Activated naive CD4-positive, alpha-beta T cell treated with anti-CD3 and anti-CD28 coated beads, Interleukin-2, amount 50 U/mL, for 24 hours (primary cell): Measurements from ENCODE around the gene CSAD.
"Not testable (repeated sequence)": the region's sequence is repeated elsewhere in the genome, so short reads cannot be mapped to it uniquely, and the experiment has no call there.

ENCODE experiments used
- H3K27ac Mint-ChIP-seq: one replicate; pipeline ENCODE4 v1.8.0; 2021; ENCODE audit warnings: mild to moderate bottlenecking, mixed read lengths
- H3K27me3 Mint-ChIP-seq: one replicate; pipeline ENCODE4 v1.8.0; 2021; ENCODE audit warnings: mixed read lengths
- H3K36me3 Mint-ChIP-seq: one replicate; pipeline ENCODE4 v1.8.0; 2021; ENCODE audit warnings: mixed read lengths
- H3K4me1 Mint-ChIP-seq: one replicate; pipeline ENCODE4 v1.8.0; 2021; ENCODE audit warnings: mixed read lengths
- H3K4me3 Mint-ChIP-seq: one replicate; pipeline ENCODE4 v1.8.0; 2021; ENCODE audit warnings: mild to moderate bottlenecking, mixed read lengths
- H3K9me3 Mint-ChIP-seq: one replicate; pipeline ENCODE4 v1.8.0; 2021; ENCODE audit warnings: mixed read lengths

The CSAD gene

GRCh38 chr12:53180931-53181645 lies 363 bp upstream of the CSAD start:
- H3K4me1 Mint-ChIP-seq, result peaks cover 59% of the 10 kb centered on the region
- H3K9me3 Mint-ChIP-seq, result no peaks in the 10 kb centered on the region
- peaks cover 14% of the 10 kb centered on the region for H3K36me3 Mint-ChIP-seq
- H3K27ac Mint-ChIP-seq, result peak overlapping the region; percentile 96
- H3K27me3 Mint-ChIP-seq, result no peaks in the 10 kb centered on the region
- H3K4me3 Mint-ChIP-seq, result peak overlapping the region; percentile 99

- no peaks in the 10 kb centered on the region for H3K9me3 Mint-ChIP-seq
- peaks cover 49% of the 10 kb centered on the region for H3K4me1 Mint-ChIP-seq
- H3K27me3 Mint-ChIP-seq, result no peaks in the 10 kb centered on the region
- peak overlapping the region; percentile 98 for H3K27ac Mint-ChIP-seq
- H3K4me3 Mint-ChIP-seq, result peak overlapping the region; percentile 92
- H3K36me3 Mint-ChIP-seq, result peaks cover 12% of the 10 kb centered on the region
These were observed 972 bp downstream of the CSAD start for GRCh38 chr12:53179687-53180219.

GRCh38 chr12:53178803-53179202 lies 1.9 kb downstream of the CSAD start:
- H3K4me3 Mint-ChIP-seq, result peak overlapping the region; percentile 92
- peaks cover 41% of the 10 kb centered on the region for H3K4me1 Mint-ChIP-seq
- H3K36me3 Mint-ChIP-seq, result peaks cover 10% of the 10 kb centered on the region
- peak overlapping the region; percentile 62 for H3K27ac Mint-ChIP-seq
- H3K9me3 Mint-ChIP-seq, H3K27me3 Mint-ChIP-seq: not testable (repeated sequence)

- H3K4me1 Mint-ChIP-seq, result peaks cover 28% of the 10 kb centered on the region
- H3K36me3 Mint-ChIP-seq, H3K27me3 Mint-ChIP-seq, H3K9me3 Mint-ChIP-seq, H3K4me3 Mint-ChIP-seq: not testable (repeated sequence)
- peak overlapping the region; percentile 62 for H3K27ac Mint-ChIP-seq
These were observed 3.3 kb downstream of the CSAD start for GRCh38 chr12:53177447-53177846.

- H3K27ac Mint-ChIP-seq, result no peak overlapping the region
- peaks cover 21% of the 10 kb centered on the region for H3K4me1 Mint-ChIP-seq
These were observed 4.0 kb downstream of the CSAD start for GRCh38 chr12:53176750-53177149.

GRCh38 chr12:53174881-53175491 lies 5.7 kb downstream of the CSAD start:
- Mint-ChIP-seq H3K27ac (no peak overlapping the region), H3K9me3 (no peaks in the 10 kb centered on the region), H3K4me3 (no peak overlapping the region)

More at GRCh38 chr12:53176750-53177149, 4.0 kb downstream of the CSAD start:
- H3K36me3 Mint-ChIP-seq, result peaks cover 6% of the 10 kb centered on the region
- no peak overlapping the region for H3K4me3 Mint-ChIP-seq
- H3K9me3 Mint-ChIP-seq, result no peaks in the 10 kb centered on the region
- H3K27me3 Mint-ChIP-seq, result no peaks in the 10 kb centered on the region

GRCh38 chr12:53173085-53173715 lies 7.5 kb downstream of the CSAD start:
- Mint-ChIP-seq H3K4me3 (no peak overlapping the region), H3K36me3 (peaks cover 4% of the 10 kb centered on the region), H3K27me3 (no peaks in the 10 kb centered on the region), H3K27ac (no peak overlapping the region), H3K4me1 (peaks cover 3% of the 10 kb centered on the region), H3K9me3 (no peaks in the 10 kb centered on the region)

More at GRCh38 chr12:53174881-53175491, 5.7 kb downstream of the CSAD start:
- H3K27me3 Mint-ChIP-seq, result no peaks in the 10 kb centered on the region
- H3K4me1 Mint-ChIP-seq, result peaks cover 13% of the 10 kb centered on the region
- H3K36me3 Mint-ChIP-seq, result peaks cover 2% of the 10 kb centered on the region

- Mint-ChIP-seq H3K4me1 (peaks cover 3% of the 10 kb centered on the region), H3K27me3 (no peaks in the 10 kb centered on the region)
These were observed 8.4 kb downstream of the CSAD start for GRCh38 chr12:53172352-53172751.

GRCh38 chr12:53171725-53172329 lies 8.9 kb downstream of the CSAD start:
- H3K4me1 Mint-ChIP-seq, result peaks cover 3% of the 10 kb centered on the region
- H3K27ac Mint-ChIP-seq, result no peak overlapping the region
- no peaks in the 10 kb centered on the region for H3K9me3 Mint-ChIP-seq
- peaks cover 4% of the 10 kb centered on the region for H3K36me3 Mint-ChIP-seq
- no peak overlapping the region for H3K4me3 Mint-ChIP-seq
- no peaks in the 10 kb centered on the region for H3K27me3 Mint-ChIP-seq

More at GRCh38 chr12:53172352-53172751, 8.4 kb downstream of the CSAD start:
- H3K27ac Mint-ChIP-seq, result no peak overlapping the region
- H3K9me3 Mint-ChIP-seq, result no peaks in the 10 kb centered on the region
- no peak overlapping the region for H3K4me3 Mint-ChIP-seq
- H3K36me3 Mint-ChIP-seq, result peaks cover 4% of the 10 kb centered on the region

GRCh38 chr12:53170876-53171724 lies 9.6 kb downstream of the CSAD start:
- no peak overlapping the region for H3K4me3 Mint-ChIP-seq
- peaks cover 3% of the 10 kb centered on the region for H3K4me1 Mint-ChIP-seq
- no peaks in the 10 kb centered on the region for H3K27me3 Mint-ChIP-seq
- H3K27ac Mint-ChIP-seq, result no peak overlapping the region
- peaks cover 4% of the 10 kb centered on the region for H3K36me3 Mint-ChIP-seq
- no peaks in the 10 kb centered on the region for H3K9me3 Mint-ChIP-seq

- peaks cover 4% of the 10 kb centered on the region for H3K36me3 Mint-ChIP-seq
- no peaks in the 10 kb centered on the region for H3K27me3 Mint-ChIP-seq
- H3K4me1 Mint-ChIP-seq, result no peaks in the 10 kb centered on the region
- H3K9me3 Mint-ChIP-seq, result no peaks in the 10 kb centered on the region
- no peak overlapping the region for H3K4me3 Mint-ChIP-seq
- no peak overlapping the region for H3K27ac Mint-ChIP-seq
These were observed 10.5 kb downstream of the CSAD start for GRCh38 chr12:53170215-53170614.

GRCh38 chr12:53169644-53170043 lies 11.1 kb downstream of the CSAD start:
- Mint-ChIP-seq H3K27me3 (no peaks in the 10 kb centered on the region), H3K27ac (no peak overlapping the region), H3K36me3 (peaks cover 4% of the 10 kb centered on the region), H3K4me1 (no peaks in the 10 kb centered on the region), H3K9me3 (no peaks in the 10 kb centered on the region), H3K4me3 (no peak overlapping the region)

- H3K4me3 Mint-ChIP-seq, result no peak overlapping the region
- H3K9me3 Mint-ChIP-seq, result no peaks in the 10 kb centered on the region
- peaks cover 3% of the 10 kb centered on the region for H3K36me3 Mint-ChIP-seq
- H3K27me3 Mint-ChIP-seq, result no peaks in the 10 kb centered on the region
- no peaks in the 10 kb centered on the region for H3K4me1 Mint-ChIP-seq
- no peak overlapping the region for H3K27ac Mint-ChIP-seq
These were observed 13.9 kb downstream of the CSAD start for GRCh38 chr12:53166837-53167236.

GRCh38 chr12:53163008-53163407 lies 17.7 kb downstream of the CSAD start:
- not testable (repeated sequence) for H3K27ac Mint-ChIP-seq, H3K4me1 Mint-ChIP-seq, H3K4me3 Mint-ChIP-seq, H3K36me3 Mint-ChIP-seq, H3K9me3 Mint-ChIP-seq, H3K27me3 Mint-ChIP-seq
